ENCODE data around the gene EML6. TPM values are rescaled to one million over a fixed set of nuclear protein-coding genes. Genes with fewer than 3 reads are reported as not detected.

EML6 gene
- total RNA-seq, 2 experiments from 2014 or later, result 1.2 to 1.7 TPM

GRCh38 chr2:54878182-54878581, 154.7 kb downstream of the EML6 start:
- peaks cover 2% of the 10 kb centered on the region for H3K27me3 Mint-ChIP-seq
- no peaks in the 10 kb centered on the region for H3K36me3 Mint-ChIP-seq (ENCODE audit: low read depth)
- CTCF ChIA-PET, result interaction anchor here (1.5 to 2.4 kb wide), 3 partner anchors 33 to 290 kb away, joined by 5 to 8 read pairs (median 5); no protein-coding TSS in a partner anchor
- no peak overlapping the region for H3K4me3 Mint-ChIP-seq
- POLR2A ChIA-PET, result no interaction called here
- H3K4me1 Mint-ChIP-seq (ENCODE audit: low read depth), result no peaks in the 10 kb centered on the region
- H3K9me3 Mint-ChIP-seq, result no peaks in the 10 kb centered on the region
- TF ChIP-seq CTCF (IDR thresholded peaks at IDR 0.05), result no peak
- intact Hi-C loops (cut with micrococcal nuclease), result no loop called here
- no peak overlapping the region for H3K27ac Mint-ChIP-seq
- ATAC-seq, result no peak
- DNase-seq, result no peak

DNA sequence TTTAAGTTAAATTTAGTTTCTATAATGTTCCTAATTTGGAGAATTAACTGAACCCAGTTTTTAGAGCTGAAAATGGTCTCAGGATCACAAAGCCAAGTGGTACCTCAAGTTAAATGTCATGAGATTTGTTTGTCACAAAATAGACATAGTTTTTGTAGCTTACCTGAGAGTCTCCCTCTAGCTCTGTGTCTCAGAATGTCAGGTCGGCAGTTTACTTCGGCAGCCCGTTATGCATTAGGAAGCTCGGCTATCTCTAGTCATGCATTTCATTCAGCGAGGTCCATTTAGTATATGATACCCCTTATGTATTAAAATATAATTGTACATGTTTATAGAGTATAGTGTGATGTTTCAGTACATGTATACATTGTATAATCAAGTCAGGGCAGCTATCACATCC, 155.6 kb downstream of the EML6 start:
- Mint-ChIP-seq H3K36me3 (ENCODE audit: low read depth) (no peaks in the 10 kb centered on the region), H3K9me3 (no peaks in the 10 kb centered on the region), H3K27ac (no peak overlapping the region), H3K27me3 (peaks cover 2% of the 10 kb centered on the region), H3K4me3 (no peak overlapping the region), H3K4me1 (ENCODE audit: low read depth) (no peaks in the 10 kb centered on the region)
- no peak for DNase-seq
- intact Hi-C loops (cut with micrococcal nuclease), result no loop called here
- ChIA-PET POLR2A (no interaction called here), CTCF (interaction anchor here (1.6 to 2.4 kb wide), 2 partner anchors 41 to 289 kb away, joined by 5 to 8 read pairs; no protein-coding TSS in a partner anchor)
- no peak for TF ChIP-seq CTCF (IDR thresholded peaks at IDR 0.05)
- no peak for ATAC-seq

GRCh38 chr2:54879598-54880332, 156.3 kb downstream of the EML6 start:
- intact Hi-C loops (cut with micrococcal nuclease), result no loop called here
- ChIA-PET CTCF (interaction anchor here (0.6 to 1.5 kb wide), 3 partner anchors 18 to 41 kb away, joined by 3 to 8 read pairs (median 3); no protein-coding TSS in a partner anchor), POLR2A (no interaction called here)
- Mint-ChIP-seq H3K9me3 (no peaks in the 10 kb centered on the region), H3K4me3 (no peak overlapping the region), H3K36me3 (ENCODE audit: low read depth) (no peaks in the 10 kb centered on the region), H3K27ac (no peak overlapping the region), H3K4me1 (ENCODE audit: low read depth) (no peaks in the 10 kb centered on the region), H3K27me3 (peaks cover 2% of the 10 kb centered on the region)
- ATAC-seq (no peak), DNase-seq (no peak)
- TF ChIP-seq CTCF (IDR thresholded peaks at IDR 0.05), result no peak

DNA sequence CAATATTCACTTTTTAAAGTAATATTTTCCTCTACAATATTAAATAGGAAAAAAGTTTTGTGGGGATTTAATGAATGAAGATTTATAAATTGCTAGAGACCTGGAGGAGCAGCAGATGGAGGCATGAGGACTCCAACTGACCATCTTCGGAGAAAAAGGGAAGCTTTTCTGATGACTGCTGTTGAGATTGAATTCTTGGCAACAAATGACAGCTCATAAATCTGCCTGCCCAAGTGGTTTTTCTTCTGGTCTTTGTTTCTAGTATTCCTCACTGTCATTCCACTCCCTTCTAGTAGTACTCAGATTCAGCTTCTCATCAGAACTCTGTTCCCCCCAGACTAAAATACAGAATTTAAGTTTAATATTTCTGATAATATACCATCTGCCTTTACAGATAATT, 157.0 kb downstream of the EML6 start:
- POLR2A ChIA-PET, result no interaction called here

More for the DNA sequence above, 157.0 kb downstream of the EML6 start:
- Mint-ChIP-seq H3K4me3 (no peak overlapping the region), H3K36me3 (ENCODE audit: low read depth) (no peaks in the 10 kb centered on the region), H3K27ac (no peak overlapping the region), H3K27me3 (peaks cover 2% of the 10 kb centered on the region), H3K9me3 (no peaks in the 10 kb centered on the region), H3K4me1 (ENCODE audit: low read depth) (no peaks in the 10 kb centered on the region)
- intact Hi-C loops (cut with micrococcal nuclease), result no loop called here
- DNase-seq, result no peak
- ATAC-seq, result no peak
- no peak for TF ChIP-seq CTCF (IDR thresholded peaks at IDR 0.05)
- CTCF ChIA-PET, result interaction anchor here (0.8 to 1.5 kb wide), 2 partner anchors 19 to 42 kb away, joined by 3 to 8 read pairs; no protein-coding TSS in a partner anchor

Data from activated CD8-positive, alpha-beta T cell treated with anti-CD3 and anti-CD28 coated beads for 36 hours (primary cell).